ENCODE results near the gene NSD1. TPM values are rescaled to one million over a fixed set of nuclear protein-coding genes. Genes with fewer than 3 reads are reported as not detected.

NSD1 gene
- total and polyA plus RNA-seq, 2 of the 4 experiments (the other 2 are of a cell fraction) = 7.7 to 31.0 TPM

- Histone ChIP-seq H3K4ac (ENCODE audit: low read depth, low read length) (no peak overlapping the region), H3K36me3 (ENCODE audit: control insufficient read depth, insufficient read depth, low read length) (peaks cover 19% of the 10 kb centered on the region), H2BK120ac (ENCODE audit: low read depth, low read length) (no peak overlapping the region), H2BK15ac (ENCODE audit: low read depth, low read length) (no peak overlapping the region), H3K18ac (ENCODE audit: low read depth, low read length) (no peak overlapping the region), H2BK20ac (ENCODE audit: low read depth, low read length) (no peak overlapping the region), H2AFZ (replicated peaks; ENCODE audit: low read length, poor library complexity) (no peak overlapping the region), H3K79me1 (ENCODE audit: low read depth in 1 of 2, low read length in 2 of 2) (peaks cover 13 to 72% of the 10 kb centered on the region in 2 experiments; a peak in 3 of 4 replicates), H3K9me3 (ENCODE audit: control insufficient read depth, insufficient read depth, low read length) (no peaks in the 10 kb centered on the region), H4K8ac (ENCODE audit: low read depth in 2 of 2, low read length in 2 of 2) (no peak overlapping the region), H3K9me1 (ENCODE audit: insufficient read depth, low read length) (0 out of 2 replicates have a peak, but pooled peaks cover 4% of the 10 kb centered on the region), H3K14ac (replicated peaks; ENCODE audit: low read depth, low read length) (no peak overlapping the region), H3K4me1 (ENCODE audit: control insufficient read depth, insufficient read depth, low read length) (peaks cover 6% of the 10 kb centered on the region), H3K27me3 (ENCODE audit: control insufficient read depth, insufficient read depth, low read length) (no peaks in the 10 kb centered on the region), H4K20me1 (ENCODE audit: insufficient read depth, low read length) (peaks cover 48% of the 10 kb centered on the region), H3K56ac (ENCODE audit: extremely low read depth, insufficient read depth, low read length) (no peak overlapping the region), H3K4me2 (ENCODE audit: low read depth, low read length) (no peak overlapping the region), H2AK5ac (ENCODE audit: low read depth, low read length) (no peak overlapping the region), H2BK5ac (ENCODE audit: low read depth, low read length, poor library complexity, severe bottlenecking) (no peak overlapping the region), H3K23ac (ENCODE audit: low read depth, low read length) (no peak overlapping the region), H4K5ac (ENCODE audit: low read depth, low read length) (no peak overlapping the region), H3K9ac (ENCODE audit: low read depth, low read length) (no peak overlapping the region), H4K91ac (ENCODE audit: insufficient read depth, low read depth, low read length) (no peak overlapping the region), H3K27ac (ENCODE audit: insufficient read depth, low read length) (no peak overlapping the region), H3K4me3 (ENCODE audit: insufficient read depth, low read depth, low read length) (no peak overlapping the region), H2AK9ac (replicated peaks; ENCODE audit: low read depth, low read length, poor library complexity) (no peak overlapping the region)
- ChIA-PET POLR2A (ENCODE audit: unreplicated experiment) (interaction anchor here (0.6 kb wide), 1 partner anchor 190 kb away, joined by 3 read pairs; the partner anchor contains the start of gene PDLIM7), CTCF (no interaction called here)
- dilution Hi-C loops (cut with HindIII; ENCODE audit: low sequenced_read_pairs, unreplicated experiment) = no loop called here
- intact Hi-C loops (cut with micrococcal nuclease) = no loop called here
- TF ChIP-seq RFX5 (IDR thresholded peaks at IDR 0.05; ENCODE audit: low read depth, low read length) = no peak
- TF ChIP-seq SMC3 (IDR thresholded peaks at IDR 0.05; ENCODE audit: low read depth, low read length) = no peak
- TF ChIP-seq USF2 (IDR thresholded peaks at IDR 0.05; ENCODE audit: low read depth, low read length) = no peak
- TF ChIP-seq CHD1 (IDR thresholded peaks at IDR 0.05; ENCODE audit: low read depth, low read length) = no peak
- TF ChIP-seq FOS (IDR thresholded peaks at IDR 0.05; ENCODE audit: low read depth, low read length) = no peak
- TF ChIP-seq MAZ (IDR thresholded peaks at IDR 0.05; ENCODE audit: borderline replicate concordance, low read depth, low read length) = no peak
- TF ChIP-seq RCOR1 (IDR thresholded peaks at IDR 0.05; ENCODE audit: insufficient replicate concordance, low read length) = no peak
- TF ChIP-seq CEBPB (IDR thresholded peaks at IDR 0.05; ENCODE audit: low read depth, low read length) = no peak
- no peak for TF ChIP-seq NFE2L2 (IDR thresholded peaks at IDR 0.05; ENCODE audit: low read depth, low read length)
- no peak for DNase-seq
- WGBS, 2 experiments (ENCODE audit: extremely low coverage in 2 of 2, insufficient read length in 1 of 2) = 93% methylated on average over 22 of the region's 43 CpGs; no CpG with 5 or more reads in 1 of the 2 experiments
- ATAC-seq (ENCODE audit: low read depth) = no peak
- BruUV-seq (replicated peaks) = no TSS peak
- in situ Hi-C loops (cut with MboI; ENCODE audit: low sequenced_read_pairs) = no loop called here
These were observed 174.2 kb downstream of the NSD1 start for GRCh38 chr5:177307544-177308363.

Measured in IMR-90 (cell line).